Aortic smooth muscle cell (primary cell): ENCODE data around the gene GATC. TPM values are rescaled to one million over a fixed set of nuclear protein-coding genes. Genes with fewer than 3 reads are reported as not detected.

Experiments used
- total RNA-seq: library from RNA; depleted of rRNA; stranded (reverse); fragments of >200 nt; gene quantifications from 2 replicates; pipeline ENCODE4 v1.2.3, GENCODE V29; 2014

Gene GATC, protein sequence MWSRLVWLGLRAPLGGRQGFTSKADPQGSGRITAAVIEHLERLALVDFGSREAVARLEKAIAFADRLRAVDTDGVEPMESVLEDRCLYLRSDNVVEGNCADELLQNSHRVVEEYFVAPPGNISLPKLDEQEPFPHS
- total RNA-seq: 18.6 and 19.8 TPM in 2 replicates

DNA sequence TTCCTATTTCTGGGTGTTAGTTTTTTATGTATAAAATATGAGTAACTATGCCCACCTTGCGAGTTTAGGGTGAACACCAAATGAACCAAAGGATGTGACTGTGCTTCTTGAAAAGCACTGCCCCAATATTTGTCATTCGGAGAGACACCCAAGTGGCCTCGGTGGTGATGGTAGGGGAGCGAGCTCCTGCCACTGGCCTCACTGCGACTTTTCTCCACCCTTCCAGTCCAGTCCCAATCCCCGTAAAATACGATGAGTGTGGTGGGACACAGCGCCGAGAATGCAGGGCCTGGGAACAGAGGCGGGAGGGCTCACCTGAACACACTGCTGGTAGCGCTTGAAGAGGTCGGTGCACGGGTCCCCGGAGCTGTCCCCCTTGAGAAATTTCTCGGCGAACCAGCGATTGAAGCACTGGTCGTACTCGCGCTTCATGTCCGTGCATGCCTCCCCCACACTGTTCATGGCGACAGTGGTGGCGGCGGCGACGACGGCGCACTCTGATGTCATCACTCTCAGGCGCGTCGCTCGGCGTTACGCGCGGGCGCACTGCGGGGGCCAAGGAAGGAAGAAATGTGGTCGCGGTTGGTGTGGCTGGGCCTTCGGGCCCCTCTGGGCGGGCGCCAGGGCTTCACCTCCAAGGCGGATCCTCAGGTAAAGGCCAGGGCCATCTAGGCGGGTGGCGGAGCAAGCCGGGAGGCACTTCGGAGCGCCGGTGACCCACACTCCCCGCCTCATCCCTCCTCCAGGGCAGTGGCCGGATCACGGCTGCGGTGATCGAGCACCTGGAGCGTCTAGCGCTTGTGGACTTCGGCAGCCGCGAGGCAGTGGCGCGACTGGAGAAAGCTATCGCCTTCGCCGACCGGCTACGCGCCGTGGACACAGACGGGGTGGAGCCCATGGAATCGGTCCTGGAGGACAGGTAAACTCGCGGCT, at the start of gene GATC, which contains the start of gene TRIAP1:
TSS of gene GATC (plus strand) at position 534 of the 933 bp plus-strand sequence. CDS start at position 571, 37 bp downstream.
TSS of gene TRIAP1 (minus strand) at position 474 of the 933 bp plus-strand sequence. CDS start at position 462, 12 bp downstream.

DNA sequence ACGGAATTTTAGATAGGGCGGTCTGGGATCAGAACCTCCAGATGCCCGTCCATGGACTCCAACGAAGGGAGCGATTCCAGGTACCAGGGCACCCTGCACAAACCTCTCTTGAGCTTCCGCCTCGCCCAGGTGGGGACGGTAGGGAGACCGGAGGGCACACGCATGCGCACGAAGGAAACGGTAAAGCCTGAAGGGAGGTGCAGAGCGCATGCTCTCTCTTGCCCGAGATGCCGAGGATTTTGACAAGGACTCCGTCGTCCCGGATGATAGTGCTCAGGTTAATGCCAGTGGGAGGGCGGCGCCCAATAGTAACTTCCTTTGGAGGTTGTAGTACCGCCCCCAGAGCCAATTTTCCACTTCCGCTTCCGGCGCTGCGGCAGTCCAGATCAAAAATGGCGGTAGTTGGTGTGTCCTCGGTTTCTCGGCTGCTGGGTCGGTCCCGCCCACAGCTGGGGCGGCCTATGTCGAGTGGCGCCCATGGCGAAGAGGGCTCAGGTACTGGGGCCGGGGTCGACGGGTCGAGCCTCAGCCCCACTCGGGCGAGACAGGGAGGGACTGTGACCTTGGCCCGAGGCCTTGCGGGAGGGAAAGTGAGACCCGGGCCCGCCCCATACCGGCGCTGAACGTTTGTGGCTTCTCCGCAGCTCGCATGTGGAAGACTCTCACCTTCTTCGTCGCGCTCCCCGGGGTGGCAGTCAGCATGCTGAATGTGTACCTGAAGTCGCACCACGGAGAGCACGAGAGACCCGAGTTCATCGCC, 8.3 kb upstream of the GATC start, which contains the start of gene COX6A1:
TSS of gene COX6A1 (plus strand) at position 379 of the 760 bp plus-strand sequence. CDS start at position 393, 14 bp downstream.

DNA sequence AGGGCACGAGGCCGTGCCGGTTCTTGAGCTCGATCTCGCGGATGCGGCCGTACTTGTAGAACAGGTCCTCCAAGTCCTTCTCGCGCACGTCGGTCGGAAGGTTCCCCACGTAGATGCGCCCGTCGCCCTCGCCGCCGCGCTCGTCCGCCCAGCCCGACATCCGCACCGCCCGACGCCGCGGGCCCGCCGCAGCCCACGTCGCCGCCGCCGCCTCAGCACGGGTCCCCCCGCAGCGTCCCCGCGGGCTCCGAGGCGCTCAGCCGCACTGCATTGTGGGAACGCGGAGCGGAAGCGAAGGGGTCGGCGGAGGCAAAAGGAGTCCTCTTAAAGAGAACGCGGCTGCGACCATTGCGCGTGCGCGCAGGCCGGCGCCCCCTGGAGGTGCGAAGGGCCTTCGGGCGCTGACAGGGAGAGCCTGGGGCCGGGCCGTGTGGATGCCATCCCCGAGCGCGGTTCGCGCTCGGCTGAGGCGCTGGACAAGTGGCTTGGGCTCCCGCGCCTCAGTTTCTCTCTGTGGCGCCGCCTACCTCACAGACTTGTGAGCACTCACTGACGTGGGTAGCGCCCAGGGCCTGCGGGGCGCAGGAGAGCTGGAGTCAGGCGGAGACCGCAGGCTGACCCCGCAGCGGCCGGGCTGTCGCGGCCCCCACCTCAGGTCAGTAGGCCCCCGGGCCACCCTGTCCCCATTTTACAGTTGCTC, 23.4 kb downstream of the GATC start, which contains the start of gene SRSF9:
TSS of gene SRSF9 (minus strand) at position 299 of the 700 bp plus-strand sequence. CDS start at position 160, 139 bp downstream.

DNA sequence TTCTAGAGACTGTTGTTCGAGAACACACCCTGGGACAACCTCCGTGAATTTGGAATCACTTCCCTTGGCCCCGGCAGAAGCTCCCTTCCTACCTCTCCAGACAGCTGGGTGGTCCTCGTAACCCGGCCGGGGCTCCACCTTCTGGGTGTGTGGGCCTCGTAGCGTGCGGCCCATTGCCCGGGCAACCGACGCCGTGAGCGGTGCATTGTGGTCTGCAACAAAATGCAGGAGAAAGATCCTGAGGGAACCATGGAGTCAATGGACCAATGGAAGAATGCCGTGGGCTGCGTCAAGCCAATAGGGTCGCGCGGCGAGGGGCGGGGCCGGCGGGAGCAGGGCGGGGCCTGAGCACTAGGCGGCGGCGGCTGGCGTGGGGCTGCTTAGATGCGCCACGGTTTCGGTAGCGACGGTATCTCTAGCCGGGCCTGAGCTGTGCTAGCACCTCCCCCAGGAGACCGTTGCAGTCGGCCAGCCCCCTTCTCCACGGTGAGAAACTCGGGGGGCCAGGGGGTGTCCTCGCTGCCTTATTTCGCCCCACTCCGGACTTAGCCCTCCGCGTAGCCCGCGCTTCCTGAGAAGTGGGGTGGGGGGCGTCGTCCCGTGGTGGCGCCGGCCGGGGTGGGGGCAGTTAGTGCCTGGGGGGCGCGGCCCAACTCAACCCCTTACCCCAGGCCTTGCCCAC, 49.6 kb downstream of the GATC start, which contains the start of gene DYNLL1:
TSS of gene DYNLL1 (plus strand) at position 383 of the 682 bp plus-strand sequence. CDS start 309 bp downstream, outside the sequence.

Other genes with a start within 250 kb of the GATC start
- 3,700 and 3,777 TPM in 2 replicates for gene RPLP0, start 245.3 kb upstream of the GATC start, total RNA-seq
- 14.5 and 24.4 TPM in 2 replicates for gene PXN, start 180.7 kb upstream of the GATC start, total RNA-seq
- under 0.01 TPM in 2 replicates for gene RNU4-2, start 154.5 kb upstream of the GATC start, total RNA-seq
- gene RNU4-1, start 153.2 kb upstream of the GATC start, total RNA-seq: under 0.01 TPM in 1 of 2 replicates, not detected in the other
- gene SIRT4, start 144.1 kb upstream of the GATC start, total RNA-seq: 0.79 and 0.87 TPM in 2 replicates
- gene PLA2G1B, start 118.7 kb upstream of the GATC start, total RNA-seq: 0.25 TPM in 1 of 2 replicates, not detected in the other
- not detected in 2 replicates for gene MSI1, start 77.3 kb upstream of the GATC start, total RNA-seq
- gene COX6A1, start 8.3 kb upstream of the GATC start, total RNA-seq: 480 and 586 TPM in 2 replicates
- gene TRIAP1, start 60 bp upstream of the GATC start, total RNA-seq: 17.6 and 19.0 TPM in 2 replicates
- gene SRSF9, start 23.3 kb downstream of the GATC start, total RNA-seq: 151 and 223 TPM in 2 replicates
- gene DYNLL1, start 49.7 kb downstream of the GATC start, total RNA-seq: 377 and 386 TPM in 2 replicates
- 27.9 and 33.1 TPM in 2 replicates for gene COQ5, start 82.7 kb downstream of the GATC start, total RNA-seq
- gene RNF10, start 87.9 kb downstream of the GATC start, total RNA-seq: 132 and 182 TPM in 2 replicates
- gene POP5, start 135.0 kb downstream of the GATC start, total RNA-seq: 34.0 and 54.2 TPM in 2 replicates
- gene CABP1, start 194.2 kb downstream of the GATC start, total RNA-seq: 0.06 and 0.26 TPM in 2 replicates
- gene MLEC, start 240.7 kb downstream of the GATC start, total RNA-seq: 87.0 and 105 TPM in 2 replicates